HCT116 (cell line): ENCODE data around the gene RCSD1. TPM values are rescaled to one million over a fixed set of nuclear protein-coding genes. Genes with fewer than 3 reads are reported as not detected.

Experiments used
- ATAC-seq: fragments of 200-7000 bp; cut with Tn5 transposase; 2 replicates; pipeline ENCODE4 v1.9.1; 2020; ENCODE audit warnings: mild to moderate bottlenecking, moderate library complexity
- BruUV-seq: library from RNA; stranded (reverse); fragments of 400-500 nt; replicated peaks from 2 replicates; lab custom pipeline; 2021; lab: Mats Ljungman, UMichigan
- CTCF ChIA-PET: fragments of 300-600 bp; sonication (Branson Sonifier 250); formaldehyde crosslinking; loops from one replicate; lab custom pipeline; 2021; ENCODE audit warnings: antibody characterized with exemption; lab: Charles Lee
- POLR2A ChIA-PET: fragments of 300-600, 350-600 bp; sonication (Branson Sonifier 250); formaldehyde crosslinking; loops from one replicate; lab custom pipeline; 2021; ENCODE audit warnings: antibody characterized with exemption; lab: Charles Lee
- RAD21 ChIA-PET, 2 experiments: fragments of 300-600 bp; sonication (Branson Sonifier 250); formaldehyde crosslinking; loops; one replicate each; lab custom pipeline; 2023; ENCODE audit warnings: low total read pairs in 2 of 2; ENCODE audit not compliant: uncharacterized antibody in 2 of 2, unreplicated experiment in 2 of 2, low non-redundant PET in 1 of 2; lab: Charles Lee
- DNase-seq: peaks from one replicate; pipeline ENCODE4 v3.0.0-alpha.2; 2010; ENCODE audit warnings: low read depth, low spot score
- H2AFZ ChIP-seq: fragments of 200-600 bp; shearing (Covaris generic), sonication (generic); 2 replicates; pipeline ENCODE4 v1.6.1; 2017; ENCODE audit warnings: low read depth, mixed run types, mixed read lengths, antibody characterized with exemption, low read length; ENCODE audit not compliant: poor library complexity, severe bottlenecking
- H3K27ac ChIP-seq: 2 replicates; pipeline ENCODE4 v1.5.1; 2012; ENCODE audit warnings: low read depth, low read length
- H3K27me3 ChIP-seq: fragments of 200-600 bp; sonication (generic); 2 replicates; pipeline ENCODE4 v1.6.1; 2016; ENCODE audit warnings: mixed run types, low read length, mixed read lengths; ENCODE audit not compliant: insufficient read depth
- H3K36me3 ChIP-seq, 2 experiments: fragments of 200-500 bp in 1 of 2; fragments of 200-600 bp in 1 of 2; sonication (Bioruptor generic) in 1 of 2; sonication (generic) in 1 of 2; 2 replicates each; pipeline versions ENCODE4 v1.5.1 to v1.6.1; 2014 to 2016; ENCODE audit warnings: low read length in 2 of 2, inconsistent platforms in 1 of 2, mixed read lengths in 1 of 2, mixed run types in 1 of 2; ENCODE audit not compliant: insufficient read depth in 2 of 2, control insufficient read depth in 1 of 2
- H3K4me1 ChIP-seq, 2 experiments: fragments of 200-600 bp in 1 of 2; sonication (generic) in 1 of 2; 2 replicates each; pipeline versions ENCODE4 v1.5.1 to v1.6.1; 2012 to 2017; ENCODE audit warnings: low read length in 2 of 2, inconsistent platforms in 1 of 2, mild to moderate bottlenecking in 1 of 2, mixed read lengths in 1 of 2, mixed run types in 1 of 2, moderate library complexity in 1 of 2; ENCODE audit not compliant: insufficient read depth in 2 of 2, control insufficient read depth in 1 of 2
- H3K4me2 ChIP-seq: fragments of 200-600 bp; sonication (generic); 2 replicates; pipeline ENCODE4 v1.6.1; 2017; ENCODE audit warnings: mixed run types, low read length, mixed read lengths
- H3K4me3 ChIP-seq, 2 experiments: fragments of 200-600 bp in 1 of 2; sonication (generic) in 1 of 2; replicated peaks in 1 of 2; 2 replicates each; pipeline ENCODE4 v1.5.1; 2011 to 2016; ENCODE audit warnings: low read length in 2 of 2, control low read depth in 1 of 2, low read depth in 1 of 2, mild to moderate bottlenecking in 1 of 2, mixed read lengths in 1 of 2, mixed run types in 1 of 2
- H3K79me2 ChIP-seq: fragments of 200-600 bp; sonication (generic); 2 replicates; pipeline ENCODE4 v1.6.1; 2017; ENCODE audit warnings: mild to moderate bottlenecking, mixed run types, low read length, moderate library complexity, mixed read lengths; ENCODE audit not compliant: insufficient read depth
- H3K9ac ChIP-seq: fragments of 200-600 bp; sonication (generic); 2 replicates; pipeline ENCODE4 v1.6.1; 2016; ENCODE audit warnings: low read length, mixed read lengths
- H3K9me2 ChIP-seq: fragments of 200-600 bp; sonication (generic), shearing (Covaris generic); 2 replicates; pipeline ENCODE4 v1.6.1; 2017; ENCODE audit warnings: mixed run types, mild to moderate bottlenecking, moderate library complexity; ENCODE audit not compliant: insufficient read depth
- H3K9me3 ChIP-seq, 2 experiments: fragments of 200-500 bp in 1 of 2; fragments of 200-600 bp in 1 of 2; sonication (Bioruptor generic) in 1 of 2; sonication (generic) in 1 of 2; 2 replicates each; pipeline ENCODE4 v1.6.1; 2014 to 2017; ENCODE audit warnings: low read length in 2 of 2, mixed read lengths in 2 of 2, inconsistent platforms in 1 of 2, low read depth in 1 of 2, mild to moderate bottlenecking in 1 of 2, mixed run types in 1 of 2, moderate library complexity in 1 of 2; ENCODE audit not compliant: control insufficient read depth in 1 of 2, insufficient read depth in 1 of 2
- H4K20me1 ChIP-seq: fragments of 200-600 bp; sonication (generic), shearing (Covaris generic); 2 replicates; pipeline ENCODE4 v1.6.1; 2017; ENCODE audit warnings: mixed run types, mild to moderate bottlenecking, moderate library complexity; ENCODE audit not compliant: insufficient read depth
- CBX3 ChIP-seq: IDR thresholded peaks from 2 replicates; pipeline ENCODE4 v1.6.1; 2012; ENCODE audit warnings: low read depth
- EGR1 ChIP-seq: IDR thresholded peaks from 2 replicates; pipeline ENCODE4 v1.6.1; 2012; ENCODE audit warnings: low read depth
- ELF1 ChIP-seq: IDR thresholded peaks from 2 replicates; pipeline ENCODE4 v1.6.1; 2012; ENCODE audit warnings: low read depth, borderline replicate concordance
- EZH2 ChIP-seq: fragments of 200-600 bp; sonication (generic); IDR thresholded peaks from 2 replicates; pipeline ENCODE4 v1.6.1; 2017; ENCODE audit warnings: antibody characterized with exemption, mixed run types
- EZH2phosphoT487 ChIP-seq: fragments of 200-600 bp; IDR thresholded peaks from 2 replicates; pipeline ENCODE4 v1.6.1; 2018; ENCODE audit warnings: antibody characterized with exemption, borderline replicate concordance
- FOSL1 ChIP-seq: IDR thresholded peaks from 2 replicates; pipeline ENCODE4 v1.6.1; 2012; ENCODE audit warnings: low read depth
- POLR2A ChIP-seq: IDR thresholded peaks from 2 replicates; pipeline ENCODE4 v1.7.0; 2011; ENCODE audit warnings: borderline replicate concordance; ENCODE audit not compliant: insufficient read depth, insufficient read length; ENCODE audit errors: extremely low read depth
- RAD21 ChIP-seq: IDR thresholded peaks from 2 replicates; pipeline ENCODE4 v1.6.1; 2012; ENCODE audit warnings: low read depth, mild to moderate bottlenecking
- SRF ChIP-seq: IDR thresholded peaks from 2 replicates; pipeline ENCODE4 v1.6.1; 2012; ENCODE audit warnings: low read depth
- TCF7L2 ChIP-seq: IDR thresholded peaks from 2 replicates; pipeline ENCODE4 v1.7.0; 2011; ENCODE audit warnings: borderline replicate concordance, inconsistent platforms; ENCODE audit not compliant: insufficient read depth, insufficient read length; ENCODE audit errors: extremely low read depth
- YY1 ChIP-seq: IDR thresholded peaks from 2 replicates; pipeline ENCODE4 v1.6.1; 2011; ENCODE audit warnings: low read length, low read depth, moderate library complexity, mild to moderate bottlenecking; ENCODE audit not compliant: insufficient replicate concordance; ENCODE audit errors: extremely low read depth
- ZFX ChIP-seq: fragments of 450-650 bp; IDR thresholded peaks from 2 replicates; pipeline ENCODE4 v1.6.1; 2017
- ZNF274 ChIP-seq: fragments of 200-500 bp; sonication (Bioruptor generic); IDR thresholded peaks from 2 replicates; pipeline ENCODE4 v1.6.1; 2014; ENCODE audit warnings: mild to moderate bottlenecking, low read depth, low read length, inconsistent platforms
- intact Hi-C: fragments of 100-400 bp; cut with micrococcal nuclease; formaldehyde crosslinking; loops from 2 replicates; pipeline ENCODE4 v1.10.0; 2022
- total RNA-seq: library from RNA; stranded (reverse); gene quantifications from one replicate; pipeline ENCODE4 v1.2.1, GENCODE V29; 2021; ENCODE audit not compliant: unreplicated experiment
- TF ChIP-seq, protein P1 (sequence below), 3 experiments: fragments of 200-600 bp in 1 of 3; sonication (generic) in 1 of 3; IDR thresholded peaks in 2 of 3; conservative IDR thresholded peaks in 1 of 3; 2 replicates each; pipeline ENCODE4 v1.5.1; 2012 to 2017; ENCODE audit warnings: low read depth in 2 of 3, low read length in 2 of 3, antibody characterized with exemption in 1 of 3, borderline replicate concordance in 1 of 3, control low read depth in 1 of 3, mild to moderate bottlenecking in 1 of 3, mixed read lengths in 1 of 3, mixed run types in 1 of 3, moderate library complexity in 1 of 3; ENCODE audit not compliant: insufficient read depth in 1 of 3
- TF ChIP-seq, protein P2 (sequence below): IDR thresholded peaks from 2 replicates; pipeline ENCODE4 v1.6.1; 2011; ENCODE audit warnings: mild to moderate bottlenecking, low read length, moderate library complexity; ENCODE audit not compliant: insufficient replicate concordance; ENCODE audit errors: extremely low read depth
- TF ChIP-seq, protein P3 (sequence below): IDR thresholded peaks from 2 replicates; pipeline ENCODE4 v1.6.1; 2012; ENCODE audit warnings: low read depth

RCSD1 gene
- total RNA-seq, 1 experiment from 2014 or later, result 0.15 TPM

- no peaks in the 10 kb centered on the region for H4K20me1 ChIP-seq
- POLR2A ChIA-PET, result no interaction called here
- TF ChIP-seq POLR2A (no peak), EZH2phosphoT487 (no peak), SRF (no peak), RAD21 (no peak), CBX3 (no peak), ZNF274 (no peak), ELF1 (no peak), YY1 (no peak), FOSL1 (no peak), ZFX (no peak), EZH2 (no peak), EGR1 (no peak), TCF7L2 (no peak)
- TF ChIP-seq, protein P1, sequence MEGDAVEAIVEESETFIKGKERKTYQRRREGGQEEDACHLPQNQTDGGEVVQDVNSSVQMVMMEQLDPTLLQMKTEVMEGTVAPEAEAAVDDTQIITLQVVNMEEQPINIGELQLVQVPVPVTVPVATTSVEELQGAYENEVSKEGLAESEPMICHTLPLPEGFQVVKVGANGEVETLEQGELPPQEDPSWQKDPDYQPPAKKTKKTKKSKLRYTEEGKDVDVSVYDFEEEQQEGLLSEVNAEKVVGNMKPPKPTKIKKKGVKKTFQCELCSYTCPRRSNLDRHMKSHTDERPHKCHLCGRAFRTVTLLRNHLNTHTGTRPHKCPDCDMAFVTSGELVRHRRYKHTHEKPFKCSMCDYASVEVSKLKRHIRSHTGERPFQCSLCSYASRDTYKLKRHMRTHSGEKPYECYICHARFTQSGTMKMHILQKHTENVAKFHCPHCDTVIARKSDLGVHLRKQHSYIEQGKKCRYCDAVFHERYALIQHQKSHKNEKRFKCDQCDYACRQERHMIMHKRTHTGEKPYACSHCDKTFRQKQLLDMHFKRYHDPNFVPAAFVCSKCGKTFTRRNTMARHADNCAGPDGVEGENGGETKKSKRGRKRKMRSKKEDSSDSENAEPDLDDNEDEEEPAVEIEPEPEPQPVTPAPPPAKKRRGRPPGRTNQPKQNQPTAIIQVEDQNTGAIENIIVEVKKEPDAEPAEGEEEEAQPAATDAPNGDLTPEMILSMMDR (IDR thresholded peaks at IDR 0.05 in 2 of 3, conservative IDR thresholded peaks at IDR 0.05 in 1 of 3; ENCODE audit: borderline replicate concordance in 1 of 3, insufficient read depth in 1 of 3, low read depth in 2 of 3, low read length in 2 of 3), result no peak
- TF ChIP-seq, protein P2, sequence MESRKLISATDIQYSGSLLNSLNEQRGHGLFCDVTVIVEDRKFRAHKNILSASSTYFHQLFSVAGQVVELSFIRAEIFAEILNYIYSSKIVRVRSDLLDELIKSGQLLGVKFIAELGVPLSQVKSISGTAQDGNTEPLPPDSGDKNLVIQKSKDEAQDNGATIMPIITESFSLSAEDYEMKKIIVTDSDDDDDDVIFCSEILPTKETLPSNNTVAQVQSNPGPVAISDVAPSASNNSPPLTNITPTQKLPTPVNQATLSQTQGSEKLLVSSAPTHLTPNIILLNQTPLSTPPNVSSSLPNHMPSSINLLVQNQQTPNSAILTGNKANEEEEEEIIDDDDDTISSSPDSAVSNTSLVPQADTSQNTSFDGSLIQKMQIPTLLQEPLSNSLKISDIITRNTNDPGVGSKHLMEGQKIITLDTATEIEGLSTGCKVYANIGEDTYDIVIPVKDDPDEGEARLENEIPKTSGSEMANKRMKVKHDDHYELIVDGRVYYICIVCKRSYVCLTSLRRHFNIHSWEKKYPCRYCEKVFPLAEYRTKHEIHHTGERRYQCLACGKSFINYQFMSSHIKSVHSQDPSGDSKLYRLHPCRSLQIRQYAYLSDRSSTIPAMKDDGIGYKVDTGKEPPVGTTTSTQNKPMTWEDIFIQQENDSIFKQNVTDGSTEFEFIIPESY, result no peak
- TF ChIP-seq, protein P3, sequence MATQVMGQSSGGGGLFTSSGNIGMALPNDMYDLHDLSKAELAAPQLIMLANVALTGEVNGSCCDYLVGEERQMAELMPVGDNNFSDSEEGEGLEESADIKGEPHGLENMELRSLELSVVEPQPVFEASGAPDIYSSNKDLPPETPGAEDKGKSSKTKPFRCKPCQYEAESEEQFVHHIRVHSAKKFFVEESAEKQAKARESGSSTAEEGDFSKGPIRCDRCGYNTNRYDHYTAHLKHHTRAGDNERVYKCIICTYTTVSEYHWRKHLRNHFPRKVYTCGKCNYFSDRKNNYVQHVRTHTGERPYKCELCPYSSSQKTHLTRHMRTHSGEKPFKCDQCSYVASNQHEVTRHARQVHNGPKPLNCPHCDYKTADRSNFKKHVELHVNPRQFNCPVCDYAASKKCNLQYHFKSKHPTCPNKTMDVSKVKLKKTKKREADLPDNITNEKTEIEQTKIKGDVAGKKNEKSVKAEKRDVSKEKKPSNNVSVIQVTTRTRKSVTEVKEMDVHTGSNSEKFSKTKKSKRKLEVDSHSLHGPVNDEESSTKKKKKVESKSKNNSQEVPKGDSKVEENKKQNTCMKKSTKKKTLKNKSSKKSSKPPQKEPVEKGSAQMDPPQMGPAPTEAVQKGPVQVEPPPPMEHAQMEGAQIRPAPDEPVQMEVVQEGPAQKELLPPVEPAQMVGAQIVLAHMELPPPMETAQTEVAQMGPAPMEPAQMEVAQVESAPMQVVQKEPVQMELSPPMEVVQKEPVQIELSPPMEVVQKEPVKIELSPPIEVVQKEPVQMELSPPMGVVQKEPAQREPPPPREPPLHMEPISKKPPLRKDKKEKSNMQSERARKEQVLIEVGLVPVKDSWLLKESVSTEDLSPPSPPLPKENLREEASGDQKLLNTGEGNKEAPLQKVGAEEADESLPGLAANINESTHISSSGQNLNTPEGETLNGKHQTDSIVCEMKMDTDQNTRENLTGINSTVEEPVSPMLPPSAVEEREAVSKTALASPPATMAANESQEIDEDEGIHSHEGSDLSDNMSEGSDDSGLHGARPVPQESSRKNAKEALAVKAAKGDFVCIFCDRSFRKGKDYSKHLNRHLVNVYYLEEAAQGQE, result no peak
Observed at GRCh38 chr1:167648252-167648849, 18.3 kb downstream of the RCSD1 start.

More at GRCh38 chr1:167648252-167648849, 18.3 kb downstream of the RCSD1 start:
- Histone ChIP-seq H3K4me1 (no peaks in the 10 kb centered on the region), H3K79me2 (no peaks in the 10 kb centered on the region), H3K4me2 (no peak overlapping the region), H3K27ac (no peak overlapping the region), H3K4me3 (no peak overlapping the region), H3K27me3 (0 out of 2 replicates have a peak, but pooled peaks cover 2% of the 10 kb centered on the region), H3K9ac (no peak overlapping the region), H2AFZ (no peak overlapping the region), H3K36me3 (no peaks in the 10 kb centered on the region), H3K9me2 (no peaks in the 10 kb centered on the region), H3K9me3 (no peaks in the 10 kb centered on the region)
- intact Hi-C loops, result no loop called here
- BruUV-seq, result no TSS peak
- DNase-seq, result no peak
- CTCF ChIA-PET, result no interaction called here
- ATAC-seq, result no peak
- RAD21 ChIA-PET, result no interaction called here
